OCI-LY7 (cell line): ENCODE results near the gene BNIP3.

Source experiments
- EZH2phosphoT487 ChIP-seq: fragments of 200-600 bp; sonication (generic); IDR thresholded peaks from 2 replicates; pipeline ENCODE4 v1.6.1; 2018; ENCODE audit warnings: low read depth, borderline replicate concordance, mild to moderate bottlenecking, mixed run types, antibody characterized with exemption, low read length, moderate library complexity, mixed read lengths
- TF ChIP-seq, protein P1 (sequence below): fragments of 200-600 bp; sonication (generic); conservative IDR thresholded peaks from 2 replicates; pipeline ENCODE4 v1.5.1; 2014; ENCODE audit warnings: mild to moderate bottlenecking, antibody characterized with exemption, low read length, moderate library complexity, mixed read lengths

DNA sequence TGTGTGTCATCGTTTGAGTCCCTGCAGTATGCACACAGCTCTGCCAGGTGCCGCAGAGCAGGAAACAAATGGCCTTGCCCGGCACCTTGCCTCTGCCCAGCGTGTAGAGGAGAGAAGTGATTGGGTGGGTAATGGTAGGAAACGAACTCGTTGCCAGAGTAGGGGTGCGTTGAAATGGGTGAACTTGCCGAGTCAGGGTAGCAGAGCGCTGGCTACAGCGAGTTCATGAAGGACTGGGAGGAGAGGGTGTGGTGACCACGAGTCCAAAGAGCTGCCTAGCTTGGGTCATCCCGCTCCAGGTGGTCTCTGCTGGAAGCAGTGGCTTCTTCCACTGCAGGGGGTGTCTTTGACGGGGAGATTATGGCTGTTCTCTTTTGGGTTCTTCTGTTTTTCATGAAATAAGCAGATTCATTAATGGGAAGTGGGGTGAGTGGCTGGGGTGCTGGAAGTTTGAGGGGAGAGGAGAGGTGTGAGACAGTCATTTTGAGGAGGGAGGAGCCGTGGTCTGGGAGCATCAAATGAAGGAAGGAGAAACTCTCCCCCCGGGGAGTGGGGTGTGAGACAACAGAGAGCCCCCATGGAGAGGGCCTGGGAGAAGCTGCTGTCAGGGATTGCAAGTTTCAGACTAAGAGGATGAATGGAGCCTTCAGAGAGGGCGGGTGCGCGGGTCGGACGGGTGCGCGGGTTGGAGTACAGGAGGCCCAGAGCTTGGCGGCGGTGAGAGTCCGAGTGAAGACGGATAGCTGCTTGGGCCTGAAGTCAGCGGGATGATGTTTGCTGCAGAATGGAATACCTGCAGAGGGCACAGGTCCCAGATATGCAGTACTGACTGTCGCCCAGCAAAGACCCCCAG, 54.8 kb downstream of the BNIP3 start:
- TF ChIP-seq, protein P1, sequence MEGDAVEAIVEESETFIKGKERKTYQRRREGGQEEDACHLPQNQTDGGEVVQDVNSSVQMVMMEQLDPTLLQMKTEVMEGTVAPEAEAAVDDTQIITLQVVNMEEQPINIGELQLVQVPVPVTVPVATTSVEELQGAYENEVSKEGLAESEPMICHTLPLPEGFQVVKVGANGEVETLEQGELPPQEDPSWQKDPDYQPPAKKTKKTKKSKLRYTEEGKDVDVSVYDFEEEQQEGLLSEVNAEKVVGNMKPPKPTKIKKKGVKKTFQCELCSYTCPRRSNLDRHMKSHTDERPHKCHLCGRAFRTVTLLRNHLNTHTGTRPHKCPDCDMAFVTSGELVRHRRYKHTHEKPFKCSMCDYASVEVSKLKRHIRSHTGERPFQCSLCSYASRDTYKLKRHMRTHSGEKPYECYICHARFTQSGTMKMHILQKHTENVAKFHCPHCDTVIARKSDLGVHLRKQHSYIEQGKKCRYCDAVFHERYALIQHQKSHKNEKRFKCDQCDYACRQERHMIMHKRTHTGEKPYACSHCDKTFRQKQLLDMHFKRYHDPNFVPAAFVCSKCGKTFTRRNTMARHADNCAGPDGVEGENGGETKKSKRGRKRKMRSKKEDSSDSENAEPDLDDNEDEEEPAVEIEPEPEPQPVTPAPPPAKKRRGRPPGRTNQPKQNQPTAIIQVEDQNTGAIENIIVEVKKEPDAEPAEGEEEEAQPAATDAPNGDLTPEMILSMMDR, result no peak
- no peak for TF ChIP-seq EZH2phosphoT487
